Ramos (cell line): Measurements from ENCODE around the gene IRF2BP1.

Experiments
- in situ Hi-C: fragments of 300-500 bp; cut with MboI; formaldehyde crosslinking; loops from one replicate; pipeline ENCODE4 v1.14.3; 2022; ENCODE audit warnings: low sequenced_read_pairs; ENCODE audit not compliant: unreplicated experiment

Gene IRF2BP1, protein sequence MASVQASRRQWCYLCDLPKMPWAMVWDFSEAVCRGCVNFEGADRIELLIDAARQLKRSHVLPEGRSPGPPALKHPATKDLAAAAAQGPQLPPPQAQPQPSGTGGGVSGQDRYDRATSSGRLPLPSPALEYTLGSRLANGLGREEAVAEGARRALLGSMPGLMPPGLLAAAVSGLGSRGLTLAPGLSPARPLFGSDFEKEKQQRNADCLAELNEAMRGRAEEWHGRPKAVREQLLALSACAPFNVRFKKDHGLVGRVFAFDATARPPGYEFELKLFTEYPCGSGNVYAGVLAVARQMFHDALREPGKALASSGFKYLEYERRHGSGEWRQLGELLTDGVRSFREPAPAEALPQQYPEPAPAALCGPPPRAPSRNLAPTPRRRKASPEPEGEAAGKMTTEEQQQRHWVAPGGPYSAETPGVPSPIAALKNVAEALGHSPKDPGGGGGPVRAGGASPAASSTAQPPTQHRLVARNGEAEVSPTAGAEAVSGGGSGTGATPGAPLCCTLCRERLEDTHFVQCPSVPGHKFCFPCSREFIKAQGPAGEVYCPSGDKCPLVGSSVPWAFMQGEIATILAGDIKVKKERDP

DNA sequence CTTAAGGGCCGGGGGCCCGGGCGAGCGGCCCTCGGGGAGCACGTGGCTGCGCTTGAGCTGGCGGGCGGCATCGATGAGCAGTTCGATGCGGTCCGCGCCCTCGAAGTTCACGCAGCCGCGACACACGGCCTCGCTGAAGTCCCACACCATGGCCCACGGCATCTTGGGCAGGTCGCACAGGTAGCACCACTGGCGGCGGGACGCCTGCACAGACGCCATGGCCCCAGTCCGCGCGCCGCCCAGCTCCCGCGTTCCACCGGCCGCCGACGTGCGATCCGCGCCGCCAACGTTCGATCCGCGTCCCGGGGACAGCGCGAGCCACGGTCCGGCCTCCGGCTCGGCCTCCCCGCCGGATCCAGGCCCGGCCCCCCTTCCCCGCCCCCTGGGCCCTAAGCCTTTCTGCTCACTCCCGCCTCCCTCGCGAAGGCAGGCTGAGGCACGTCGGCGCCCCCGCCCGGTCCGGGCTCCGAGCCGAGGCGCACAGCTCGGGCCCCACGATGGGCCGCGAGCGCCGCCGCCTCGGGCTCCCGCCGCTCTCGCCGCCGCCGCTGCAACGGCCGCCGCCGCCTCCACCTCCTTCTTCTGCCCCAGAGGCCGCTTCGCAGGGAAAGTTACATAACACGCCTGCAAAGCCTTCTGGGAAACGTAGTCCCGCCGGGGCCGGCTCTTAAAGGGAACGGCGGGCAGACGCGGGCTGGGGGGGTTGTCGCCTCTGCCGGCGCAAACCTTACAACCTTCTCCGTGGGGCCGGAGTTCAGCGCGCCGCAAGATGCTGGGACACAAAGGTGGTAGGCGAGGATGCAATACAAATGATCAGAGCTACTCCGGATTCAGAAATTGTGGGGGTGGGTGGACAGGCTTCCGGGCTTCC lies at the start of gene IRF2BP1:
IRF2BP1 (minus strand) TSS at position 586 of the 871 bp plus-strand sequence; CDS start at position 219, 367 bp downstream.
- in situ Hi-C loops, result no loop called here

DNA sequence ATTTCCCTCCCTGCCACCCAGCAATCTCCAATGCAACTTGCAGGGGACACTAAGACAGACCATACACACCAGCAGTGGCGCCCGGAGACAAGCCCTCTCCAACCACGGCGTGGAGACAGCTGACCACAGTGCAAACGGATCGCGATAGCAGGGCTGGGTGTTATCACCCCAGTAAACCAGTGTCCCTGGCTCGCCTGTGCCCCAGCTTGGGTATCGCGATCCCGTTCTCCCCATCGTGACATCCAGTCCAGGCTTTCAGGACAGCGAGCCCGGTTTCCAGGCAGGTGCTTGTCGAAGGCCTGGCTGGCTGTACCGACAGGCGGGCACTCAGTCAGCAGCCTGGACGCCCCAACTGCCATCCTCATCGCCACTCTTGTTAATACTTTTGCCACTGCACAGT lies 49.3 kb upstream of the IRF2BP1 start:
- in situ Hi-C loops, result no loop called here

DNA sequence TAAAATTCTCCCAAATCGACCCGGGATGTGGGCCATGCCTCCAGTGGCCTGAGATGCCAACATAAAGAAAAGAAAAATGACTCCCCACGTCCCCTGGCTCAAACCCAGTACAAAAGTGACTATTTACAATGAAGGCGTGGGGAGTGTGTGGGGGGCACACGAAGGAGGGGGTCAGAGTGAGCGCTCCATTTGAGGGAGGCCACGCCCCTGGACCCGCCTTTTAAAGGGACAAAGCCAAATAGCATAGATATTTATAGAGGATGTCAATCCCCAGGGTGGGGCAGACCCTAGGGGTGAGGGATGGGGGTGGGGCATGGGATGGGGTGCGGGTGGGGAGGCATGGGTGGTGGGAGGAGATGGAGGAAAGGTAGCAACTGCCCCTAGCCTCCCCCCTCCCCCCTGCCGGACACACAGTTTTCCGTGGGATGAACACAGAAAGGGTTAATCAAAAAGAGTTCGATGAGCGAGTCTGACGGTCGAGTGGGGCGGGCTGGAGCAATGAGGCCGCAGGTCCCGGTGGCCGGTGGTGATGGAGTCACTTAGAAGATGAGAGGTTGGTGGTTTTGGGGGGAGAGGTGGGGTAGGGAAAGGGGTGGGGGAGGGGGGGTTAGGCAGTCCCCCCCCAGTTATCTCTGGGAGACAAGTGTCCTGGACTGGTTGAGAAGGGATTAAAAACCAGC lies 48.8 kb upstream of the IRF2BP1 start:
- in situ Hi-C loops, result no loop called here

DNA sequence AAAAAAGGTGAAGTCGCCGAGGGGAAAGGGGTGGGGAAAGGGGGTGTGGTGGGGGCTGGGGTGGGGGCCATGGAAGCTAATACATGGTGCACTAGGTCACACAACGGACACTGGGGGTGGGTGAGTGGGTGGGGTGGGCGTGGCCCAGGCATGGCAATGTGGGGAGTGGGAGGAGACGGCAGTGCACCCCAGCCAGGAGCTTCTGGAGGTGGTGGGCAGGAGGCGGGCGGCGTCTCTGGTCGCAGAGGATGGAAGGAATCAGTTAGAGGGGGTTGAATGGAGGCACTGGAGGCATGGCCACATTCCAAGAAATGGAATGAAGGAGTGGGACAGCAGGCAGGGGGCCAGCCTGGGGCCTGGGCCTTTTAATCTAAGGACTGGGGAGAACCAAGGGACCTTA lies 47.8 kb upstream of the IRF2BP1 start:
- in situ Hi-C loops, result no loop called here

DNA sequence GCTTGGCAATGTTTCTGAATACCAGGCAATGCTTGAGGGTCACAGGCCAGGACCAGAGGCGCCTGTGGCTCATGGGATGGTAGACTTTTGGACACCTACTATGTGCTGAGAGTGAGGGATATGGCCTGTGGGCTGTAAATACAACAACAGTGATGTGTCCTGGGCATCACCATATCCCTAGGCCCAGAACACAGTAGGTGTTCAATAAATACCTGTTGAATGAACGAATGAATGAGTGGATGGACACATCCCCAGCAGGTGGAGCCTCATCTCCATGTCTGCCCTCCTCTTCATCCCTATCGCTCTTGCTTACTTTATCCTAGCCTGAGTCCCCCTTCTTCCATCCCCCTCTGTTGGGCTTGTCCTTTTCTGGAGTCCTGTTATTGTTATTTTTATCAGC lies 45.1 kb upstream of the IRF2BP1 start:
- in situ Hi-C loops, result no loop called here

DNA sequence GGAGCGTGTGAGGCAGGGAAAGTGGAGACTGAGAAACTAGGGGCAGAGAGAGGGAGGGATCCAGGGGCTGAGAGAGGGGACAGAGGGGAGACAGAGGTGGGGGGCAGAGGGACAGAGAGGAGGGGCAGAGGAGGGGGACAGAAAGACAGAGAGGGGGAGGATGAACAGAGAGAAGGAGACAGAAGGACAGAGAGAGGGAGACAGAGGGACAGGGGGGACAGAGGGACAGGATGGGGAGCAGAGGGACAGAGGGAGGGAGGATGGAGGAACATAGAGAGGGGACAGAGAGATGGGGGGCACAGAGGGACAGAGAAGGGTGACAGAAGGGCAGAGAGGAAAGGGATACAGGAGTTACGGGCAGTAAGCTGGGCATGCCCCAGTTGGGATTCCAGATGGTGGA lies 43.3 kb upstream of the IRF2BP1 start:
- in situ Hi-C loops, result no loop called here

DNA sequence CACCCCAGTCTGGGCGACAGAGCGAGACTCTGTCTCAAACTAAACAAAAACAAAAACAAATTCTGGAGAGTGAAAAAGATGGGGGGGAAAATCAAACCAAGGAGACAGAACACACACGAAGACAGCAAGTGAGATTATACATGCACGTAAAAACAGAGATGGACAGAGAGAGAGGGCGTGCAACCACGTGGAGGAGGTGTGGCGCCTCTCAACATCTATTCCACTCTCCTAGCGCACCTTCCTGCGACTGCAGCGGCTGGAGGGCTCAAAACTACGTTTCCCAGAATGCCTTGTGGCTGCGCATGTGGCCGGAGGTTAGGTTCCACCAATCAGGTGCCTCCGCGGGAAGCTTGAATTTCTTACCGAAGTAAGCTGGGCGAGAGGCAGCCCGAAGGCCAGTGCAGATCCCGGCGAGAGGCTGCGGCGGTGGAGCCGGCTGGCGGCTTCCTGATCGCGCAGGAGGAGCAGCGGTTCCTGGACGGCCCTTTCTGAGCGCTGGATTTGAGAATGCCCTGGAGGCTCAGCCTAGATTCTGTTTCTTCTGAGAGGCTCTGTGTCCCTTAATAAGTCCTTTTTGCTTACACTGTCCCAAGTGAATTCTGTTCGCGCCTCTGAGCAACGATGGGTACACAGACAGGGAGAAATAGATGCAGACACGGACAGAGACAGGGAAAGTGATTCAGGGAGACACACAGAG lies 41.8 kb upstream of the IRF2BP1 start:
- in situ Hi-C loops, result no loop called here

DNA sequence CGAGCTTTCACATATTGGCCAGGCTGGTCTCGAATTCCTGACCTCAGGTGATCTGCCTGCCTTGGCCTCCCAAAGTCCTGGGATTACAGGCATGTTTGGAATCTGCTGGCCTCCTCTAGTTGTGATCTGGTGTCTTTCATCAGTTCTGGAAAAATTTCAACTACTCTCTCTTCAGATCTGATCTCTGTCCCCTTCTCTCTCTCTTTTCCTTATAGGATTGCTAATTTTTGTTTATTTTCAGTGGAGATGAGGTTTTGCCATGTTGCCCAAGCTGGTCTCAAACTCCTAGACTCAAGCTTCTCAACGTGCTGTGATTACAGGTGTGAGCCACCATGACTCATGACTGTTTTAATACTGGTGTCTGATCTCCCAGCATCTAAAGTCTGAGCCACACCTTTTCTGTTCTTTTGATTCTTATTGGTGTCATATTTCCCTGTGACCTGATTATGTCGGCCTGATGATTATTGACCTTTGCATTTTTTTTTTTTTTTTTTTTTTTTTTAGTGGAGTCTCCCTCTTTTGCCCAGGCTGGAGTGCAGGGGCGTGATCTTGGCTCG lies 39.0 kb upstream of the IRF2BP1 start:
- in situ Hi-C loops, result no loop called here

DNA sequence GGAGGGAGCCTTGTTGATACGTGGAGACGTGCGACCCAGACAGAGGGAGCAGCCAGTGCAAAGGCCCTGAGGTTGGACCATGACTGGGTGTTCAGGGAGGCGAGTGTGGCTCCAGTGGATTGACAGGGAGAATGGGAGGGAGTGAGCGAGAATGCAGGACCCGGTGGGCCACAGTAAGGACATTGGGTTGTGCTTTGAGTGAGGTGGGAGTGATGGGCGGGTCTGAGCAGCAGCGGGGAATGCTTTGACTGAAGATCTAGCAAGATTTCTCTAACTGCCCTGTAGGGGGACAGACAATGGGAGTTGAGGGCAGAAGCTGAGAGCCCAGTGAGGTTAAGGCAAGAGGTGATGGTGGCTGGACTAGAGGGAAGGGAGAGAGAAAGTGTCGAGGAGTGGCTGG lies 36.3 kb upstream of the IRF2BP1 start:
- in situ Hi-C loops, result no loop called here

DNA sequence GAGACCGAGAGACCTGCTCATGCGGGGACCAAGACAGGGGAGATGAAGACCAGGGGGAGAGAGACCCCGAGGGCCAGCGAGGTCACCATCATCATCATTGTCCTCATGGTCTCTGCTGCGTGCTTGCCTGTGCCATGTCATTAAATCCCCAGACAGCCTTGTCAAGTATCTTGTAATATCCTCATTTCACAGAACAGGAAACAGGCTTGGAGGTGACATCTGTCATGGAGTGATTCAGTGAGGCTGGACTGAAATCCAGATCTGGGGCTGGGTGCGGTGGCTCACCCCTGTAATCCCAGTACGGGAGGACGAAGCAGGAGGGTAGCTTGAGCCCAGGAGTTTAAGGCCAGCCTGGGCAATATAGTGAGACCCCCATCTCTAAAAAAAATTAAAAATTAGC lies 34.5 kb upstream of the IRF2BP1 start:
- in situ Hi-C loops, result no loop called here

DNA sequence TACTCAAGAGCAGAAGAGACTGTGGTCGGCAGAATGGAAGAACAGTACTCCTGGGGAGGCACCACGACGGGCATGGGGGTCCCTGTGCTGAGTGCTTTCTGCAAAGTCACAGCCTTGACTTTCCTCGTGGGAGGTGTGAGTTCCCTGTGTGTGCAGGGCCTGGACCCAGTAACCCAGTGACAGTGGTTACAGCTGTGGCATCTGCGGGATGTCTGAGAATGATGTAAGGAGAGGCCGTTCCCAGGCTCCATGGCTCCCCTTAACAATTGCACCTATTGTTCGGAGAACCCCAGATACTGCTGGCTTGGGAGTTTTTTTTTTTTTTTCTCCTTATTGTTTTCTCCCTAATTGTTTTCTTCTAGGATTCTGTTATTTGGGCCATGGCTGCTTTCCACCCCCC lies 33.7 kb upstream of the IRF2BP1 start:
- in situ Hi-C loops, result no loop called here

DNA sequence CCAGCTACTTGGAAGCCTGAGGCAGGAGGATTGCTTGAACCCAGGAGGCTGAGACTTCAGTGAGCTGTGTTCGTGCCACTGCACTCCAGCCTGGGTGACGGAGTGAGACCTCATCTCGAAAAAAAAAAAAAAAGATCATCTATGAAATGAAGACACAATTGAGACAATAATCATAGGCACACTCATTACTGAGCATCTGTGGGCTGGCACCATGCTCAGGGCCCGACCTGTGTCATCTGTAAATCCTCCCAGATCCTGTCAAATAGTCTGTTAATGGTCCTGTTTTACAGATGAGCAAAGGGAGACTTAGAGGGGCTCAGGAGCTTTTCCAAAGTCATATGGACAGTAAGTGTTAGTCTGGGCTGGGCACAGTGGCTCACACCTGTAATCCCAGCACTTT lies 32.8 kb upstream of the IRF2BP1 start:
- in situ Hi-C loops, result no loop called here

DNA sequence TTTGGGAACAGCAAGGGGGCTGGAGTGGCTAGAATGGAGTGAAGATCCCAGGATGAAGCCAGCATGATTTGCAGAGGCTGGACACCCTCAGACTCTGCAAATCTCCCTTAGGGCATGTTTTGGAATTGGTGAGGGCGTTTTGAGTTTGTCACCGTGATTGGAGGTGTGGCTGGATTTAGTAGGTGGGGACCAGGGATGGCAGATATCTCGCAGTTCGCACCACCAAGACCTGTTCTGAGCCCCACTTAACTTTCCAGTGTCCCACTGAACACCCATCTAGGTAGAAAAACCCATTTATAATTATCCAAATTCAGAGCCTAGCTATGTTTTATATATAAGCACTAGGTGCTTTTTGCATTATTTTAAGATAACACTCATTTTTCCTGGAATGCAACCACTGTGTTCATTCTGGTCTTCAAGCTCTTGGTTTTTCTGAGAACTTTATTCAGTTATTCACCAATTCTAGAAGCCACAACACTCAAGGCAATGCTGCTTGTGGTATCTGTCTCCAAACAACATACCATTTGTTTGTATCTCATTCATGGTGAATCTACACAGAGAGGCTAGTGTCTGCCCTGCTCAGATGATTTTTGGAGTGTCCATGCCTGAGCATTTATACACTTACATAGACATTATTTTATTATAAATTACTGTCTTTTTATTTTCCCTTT lies 31.6 kb upstream of the IRF2BP1 start:
- in situ Hi-C loops, result no loop called here

DNA sequence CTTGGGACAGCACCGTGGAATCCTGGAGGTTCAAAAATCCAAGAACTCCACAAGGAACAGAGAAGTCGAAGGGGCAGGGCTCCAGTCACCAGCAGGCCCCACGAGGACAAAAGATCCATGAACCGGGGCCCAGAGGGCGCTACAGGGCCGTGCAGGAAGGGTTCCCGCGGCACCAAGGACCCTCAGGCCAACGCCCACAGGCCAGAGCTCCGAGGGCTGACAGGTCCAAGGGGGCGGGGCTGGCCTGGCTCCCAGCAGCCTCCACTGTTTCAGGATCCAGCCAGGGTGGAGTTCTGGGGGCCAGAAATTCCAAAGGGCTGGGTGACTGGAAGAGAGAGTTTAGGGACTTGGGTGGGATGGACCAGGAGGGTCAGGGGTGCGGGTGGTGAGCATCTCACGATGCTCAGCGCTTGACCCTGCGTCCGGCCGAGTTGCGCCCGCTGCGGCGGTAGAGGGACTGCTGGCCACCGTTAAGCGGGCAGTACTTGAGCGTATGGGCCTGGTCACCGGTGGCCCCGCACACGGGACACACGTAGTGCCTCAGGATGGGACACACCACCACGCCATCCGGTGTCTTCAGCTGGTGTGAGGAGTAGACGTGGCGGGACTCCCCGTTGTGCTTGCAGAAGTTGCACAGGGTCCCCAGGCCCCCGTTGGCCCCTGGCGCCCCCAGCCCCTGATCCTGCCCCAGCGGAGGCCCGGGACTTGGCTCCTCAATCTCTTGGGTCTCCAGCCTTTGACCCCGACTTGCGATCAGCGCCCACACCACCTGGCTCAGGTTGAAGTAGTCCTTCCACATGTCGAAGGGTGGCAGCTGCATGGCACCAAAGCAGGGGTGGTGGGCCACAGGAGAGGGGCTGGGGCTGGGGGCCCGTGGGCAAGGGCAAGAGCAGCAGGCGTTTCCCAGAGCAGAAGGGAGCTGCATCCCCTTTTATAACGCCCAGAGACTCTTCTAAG lies 28.2 kb upstream of the IRF2BP1 start, which contains the start of gene NANOS2:
NANOS2 (minus strand) TSS at position 905 of the 957 bp plus-strand sequence; CDS start at position 820, 85 bp downstream.
- in situ Hi-C loops, result no loop called here

DNA sequence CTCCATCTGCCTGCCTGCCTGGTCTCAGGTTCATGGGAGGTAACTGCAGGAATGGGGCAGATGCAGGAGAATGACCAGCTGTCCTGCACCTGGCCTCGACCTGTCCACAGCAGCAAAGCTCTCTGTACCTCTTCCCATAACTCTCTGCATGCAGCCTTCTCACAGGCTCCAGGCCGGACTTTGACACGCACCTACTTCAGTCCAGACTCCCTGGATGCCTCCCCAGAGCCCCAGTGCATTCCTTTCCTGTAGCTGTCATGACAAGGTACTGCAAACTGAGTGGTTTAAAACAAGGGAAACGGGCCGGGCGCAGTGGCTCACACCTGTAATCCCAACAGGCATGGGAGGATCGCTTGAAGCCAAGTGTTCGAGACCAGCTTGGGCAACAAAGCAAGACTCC lies 25.4 kb upstream of the IRF2BP1 start:
- in situ Hi-C loops, result no loop called here

DNA sequence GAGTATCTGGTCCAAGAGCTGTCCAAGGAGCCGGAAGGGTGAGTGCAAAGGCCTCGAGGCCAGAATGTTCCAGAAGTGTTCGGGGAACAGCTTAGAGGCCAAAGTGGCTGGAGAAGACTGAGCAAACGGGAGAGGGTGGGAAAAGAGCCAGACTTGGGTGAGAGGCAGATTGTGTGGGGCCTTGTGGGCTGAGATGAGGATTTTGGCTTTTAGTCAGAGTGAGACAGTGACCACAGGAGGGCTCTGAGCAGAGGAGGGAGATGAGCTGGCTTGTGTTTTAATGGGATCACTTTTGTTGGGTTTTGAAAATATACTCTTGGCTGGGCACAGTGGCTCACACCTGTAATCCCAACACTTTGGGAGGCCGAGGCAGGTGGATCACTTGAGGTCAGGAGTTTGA lies 23.0 kb upstream of the IRF2BP1 start:
- in situ Hi-C loops, result no loop called here

DNA sequence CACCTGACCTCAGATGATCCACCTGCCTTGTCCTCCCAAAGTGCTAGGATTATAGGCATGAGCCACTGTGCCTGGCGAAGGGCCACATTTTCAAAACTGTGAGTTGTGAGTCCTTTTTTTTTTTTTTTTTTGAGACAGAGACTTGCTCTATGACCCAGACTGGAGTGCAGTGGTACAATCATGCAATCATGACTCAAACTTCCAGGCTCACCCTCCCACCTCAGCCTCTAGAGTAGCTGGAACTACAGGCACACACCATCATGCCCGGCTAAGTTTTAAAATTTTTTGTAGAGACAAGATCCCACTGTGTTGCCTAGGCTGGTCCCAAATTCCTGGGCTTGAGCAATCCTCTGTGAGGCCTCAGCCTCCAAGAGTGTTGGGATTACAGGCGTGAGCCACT lies 20.3 kb upstream of the IRF2BP1 start:
- in situ Hi-C loops, result no loop called here

DNA sequence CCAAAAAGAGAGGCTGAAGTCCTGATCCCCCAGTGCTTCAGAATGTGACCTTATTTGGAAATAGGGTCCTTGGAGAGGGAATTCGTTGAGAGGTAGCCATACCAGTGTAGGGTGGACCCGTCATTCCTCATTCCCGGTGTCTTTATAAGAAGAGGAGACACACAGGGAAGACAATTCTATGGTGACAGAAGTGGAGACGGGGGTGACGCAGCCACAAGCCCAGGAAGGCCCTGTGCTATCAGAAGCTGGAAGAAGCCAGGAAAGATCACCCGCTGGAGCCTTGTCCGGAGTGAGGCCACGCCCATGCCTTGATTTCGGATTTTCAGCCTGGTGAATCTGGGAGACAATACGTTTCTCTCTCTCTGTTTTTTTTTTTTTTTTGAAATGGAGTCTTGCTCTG lies 19.1 kb upstream of the IRF2BP1 start:
- in situ Hi-C loops, result no loop called here
